Epithelial cell of proximal tubule (primary cell): ENCODE measurements around the gene ZFP91. TPM values are rescaled to one million over a fixed set of nuclear protein-coding genes. Genes with fewer than 3 reads are reported as not detected.

Experiments used
- DNase-seq: peaks from one replicate; pipeline ENCODE4 v3.0.0-alpha.2; 2011; ENCODE audit warnings: low read depth
- H3K4me3 ChIP-seq: 2 replicates; pipeline ENCODE4 v1.5.1; 2011; ENCODE audit warnings: low read depth, mild to moderate bottlenecking, low read length
- total RNA-seq: library from RNA; depleted of rRNA; stranded (reverse); fragments of >200 nt; gene quantifications from 2 replicates; pipeline ENCODE4 v1.2.3, GENCODE V29; 2015
- TF ChIP-seq, protein P1 (sequence below): conservative IDR thresholded peaks from 2 replicates; pipeline ENCODE4 v1.5.1; 2012; ENCODE audit warnings: low read depth, mild to moderate bottlenecking, low read length

ZFP91 gene
- total RNA-seq, 1 donor from 2014 or later: 25.8 TPM

DNA sequence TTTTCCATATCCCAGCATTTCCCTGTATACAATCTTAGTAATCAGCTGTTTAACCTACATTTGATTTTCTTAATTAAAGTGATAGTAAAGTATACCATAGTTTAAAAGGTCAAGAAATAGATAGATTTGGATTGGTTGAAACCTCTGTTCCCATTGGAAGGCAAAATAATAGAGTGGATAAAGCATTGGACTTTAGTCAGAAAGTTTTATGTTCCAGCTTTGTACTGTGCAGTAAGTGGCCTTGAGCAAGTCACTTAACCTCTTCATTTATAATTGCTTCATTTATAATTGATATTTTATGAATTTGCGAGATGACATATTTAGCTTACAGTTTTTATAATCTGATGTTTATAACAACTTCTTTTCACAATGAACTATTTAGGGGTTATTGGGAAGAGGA lies 3.6 kb downstream of the ZFP91 start:
- DNase-seq: no peak
- H3K4me3 ChIP-seq: no peak overlapping the region

DNA sequence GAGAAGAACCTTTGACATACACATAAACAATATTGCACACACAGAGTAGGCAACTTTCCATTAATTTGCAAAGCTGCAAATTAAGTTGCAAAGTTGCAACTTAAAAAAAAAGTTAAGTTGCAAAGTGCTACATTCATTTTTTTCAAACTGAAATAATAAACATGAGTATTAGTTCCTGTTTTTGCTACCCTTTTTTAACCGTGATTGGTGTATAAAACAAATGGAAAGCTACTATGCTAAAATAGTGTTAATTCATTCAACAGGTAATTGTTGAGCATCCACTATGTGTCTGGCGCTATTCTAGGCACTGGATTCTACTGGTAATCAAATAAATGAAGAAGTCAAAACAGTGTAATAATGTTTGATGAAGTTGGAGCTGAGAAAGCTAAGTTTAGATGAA lies 8.1 kb downstream of the ZFP91 start:
- no peak for DNase-seq
- no peak overlapping the region for H3K4me3 ChIP-seq
- TF ChIP-seq, protein P1, sequence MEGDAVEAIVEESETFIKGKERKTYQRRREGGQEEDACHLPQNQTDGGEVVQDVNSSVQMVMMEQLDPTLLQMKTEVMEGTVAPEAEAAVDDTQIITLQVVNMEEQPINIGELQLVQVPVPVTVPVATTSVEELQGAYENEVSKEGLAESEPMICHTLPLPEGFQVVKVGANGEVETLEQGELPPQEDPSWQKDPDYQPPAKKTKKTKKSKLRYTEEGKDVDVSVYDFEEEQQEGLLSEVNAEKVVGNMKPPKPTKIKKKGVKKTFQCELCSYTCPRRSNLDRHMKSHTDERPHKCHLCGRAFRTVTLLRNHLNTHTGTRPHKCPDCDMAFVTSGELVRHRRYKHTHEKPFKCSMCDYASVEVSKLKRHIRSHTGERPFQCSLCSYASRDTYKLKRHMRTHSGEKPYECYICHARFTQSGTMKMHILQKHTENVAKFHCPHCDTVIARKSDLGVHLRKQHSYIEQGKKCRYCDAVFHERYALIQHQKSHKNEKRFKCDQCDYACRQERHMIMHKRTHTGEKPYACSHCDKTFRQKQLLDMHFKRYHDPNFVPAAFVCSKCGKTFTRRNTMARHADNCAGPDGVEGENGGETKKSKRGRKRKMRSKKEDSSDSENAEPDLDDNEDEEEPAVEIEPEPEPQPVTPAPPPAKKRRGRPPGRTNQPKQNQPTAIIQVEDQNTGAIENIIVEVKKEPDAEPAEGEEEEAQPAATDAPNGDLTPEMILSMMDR: no peak

More for the DNA sequence above, 3.6 kb downstream of the ZFP91 start:
- TF ChIP-seq, protein P1: no peak

DNA sequence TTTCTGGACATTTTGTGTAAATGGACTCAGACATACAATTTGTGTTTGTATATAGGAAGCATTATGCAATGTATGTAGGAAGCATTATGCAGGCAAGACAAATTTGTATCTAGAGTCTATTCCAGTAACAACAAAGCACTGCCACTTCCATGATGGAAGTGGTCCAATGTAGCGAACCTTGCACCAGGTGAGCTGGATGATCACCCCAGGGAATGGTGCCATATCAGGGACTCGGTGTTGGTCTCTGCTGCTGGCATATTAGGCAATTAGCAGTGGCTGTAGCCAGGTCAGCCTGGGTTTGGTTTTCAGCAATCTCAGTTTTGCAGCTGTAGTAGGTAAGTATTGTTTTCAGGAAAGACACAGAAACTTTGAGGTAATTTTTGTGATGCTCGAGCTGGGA lies 12.8 kb downstream of the ZFP91 start:
- no peak for DNase-seq
- TF ChIP-seq, protein P1: no peak
- H3K4me3 ChIP-seq: no peak overlapping the region

DNA sequence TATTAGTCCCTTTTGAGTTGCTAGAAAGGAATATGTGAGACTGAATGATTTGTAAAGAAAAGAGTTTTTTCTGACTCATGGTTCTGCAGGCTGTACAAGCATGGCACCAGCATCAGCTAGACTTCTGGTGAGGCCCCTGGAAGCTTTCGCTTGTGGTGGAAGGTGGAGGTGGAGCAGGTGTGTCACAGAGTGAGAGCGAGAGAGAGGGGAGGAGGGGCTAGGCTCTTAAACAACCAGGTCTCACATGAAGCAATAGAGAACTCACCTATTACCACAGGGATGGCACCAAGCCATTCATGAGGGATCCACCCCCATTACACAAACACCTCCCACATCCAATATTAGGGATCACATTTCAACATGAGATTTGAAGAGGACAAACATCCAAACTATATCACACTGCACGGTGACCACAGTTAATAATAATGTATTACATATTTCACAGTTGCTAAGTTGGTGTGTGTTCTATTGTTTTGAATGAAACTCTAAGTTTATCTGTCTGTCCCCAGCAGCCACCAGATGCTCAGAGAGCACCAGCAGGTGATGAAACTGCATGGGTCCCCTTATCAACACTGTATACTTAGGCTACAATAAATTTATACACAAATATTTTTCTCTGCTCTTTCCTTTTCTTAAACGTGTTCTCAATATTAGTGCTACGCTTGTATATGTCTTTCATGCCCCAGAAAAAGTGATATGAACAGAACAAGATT lies 14.1 kb downstream of the ZFP91 start:
- no peak for DNase-seq
- H3K4me3 ChIP-seq: no peak overlapping the region
- TF ChIP-seq, protein P1: no peak

DNA sequence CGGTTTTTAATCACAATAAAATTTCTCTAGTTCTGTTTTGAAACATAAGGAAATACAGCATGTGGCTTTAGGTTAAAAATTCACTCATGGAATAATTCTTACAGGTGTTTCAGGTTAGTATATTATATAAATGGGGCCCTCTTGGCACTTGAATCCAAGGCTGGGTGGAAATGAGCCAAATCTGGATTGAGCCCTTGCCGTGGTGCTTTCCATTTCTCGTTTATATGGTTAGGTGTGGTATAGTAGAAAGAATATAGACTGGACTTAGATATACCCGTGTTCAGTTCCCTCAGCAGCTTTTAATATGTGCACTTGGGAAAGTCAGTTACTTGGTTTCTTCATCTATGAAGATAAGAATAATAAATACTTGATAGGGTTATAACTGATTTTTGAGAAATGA lies 16.0 kb downstream of the ZFP91 start:
- TF ChIP-seq, protein P1: no peak
- no peak overlapping the region for H3K4me3 ChIP-seq
- no peak for DNase-seq

DNA sequence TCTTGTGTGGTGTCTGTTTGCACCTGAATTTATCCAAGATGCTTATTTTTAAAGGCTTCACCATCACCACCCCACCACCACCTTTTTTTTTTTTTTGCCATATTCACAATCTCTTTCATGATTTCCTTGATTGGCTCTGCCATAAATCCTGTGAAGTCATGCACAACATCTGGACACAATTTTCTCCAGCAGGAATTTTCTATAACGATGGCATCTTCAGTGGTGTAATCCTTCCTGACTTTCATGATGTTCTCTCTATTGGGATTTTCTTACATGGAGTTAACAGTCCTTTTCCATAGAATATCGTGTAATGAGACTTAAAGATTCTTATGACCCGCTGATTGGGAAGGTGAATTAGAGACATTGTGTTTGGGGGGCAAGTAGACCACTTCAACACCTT lies 17.8 kb downstream of the ZFP91 start:
- TF ChIP-seq, protein P1: no peak
- H3K4me3 ChIP-seq: no peak overlapping the region
- no peak for DNase-seq

DNA sequence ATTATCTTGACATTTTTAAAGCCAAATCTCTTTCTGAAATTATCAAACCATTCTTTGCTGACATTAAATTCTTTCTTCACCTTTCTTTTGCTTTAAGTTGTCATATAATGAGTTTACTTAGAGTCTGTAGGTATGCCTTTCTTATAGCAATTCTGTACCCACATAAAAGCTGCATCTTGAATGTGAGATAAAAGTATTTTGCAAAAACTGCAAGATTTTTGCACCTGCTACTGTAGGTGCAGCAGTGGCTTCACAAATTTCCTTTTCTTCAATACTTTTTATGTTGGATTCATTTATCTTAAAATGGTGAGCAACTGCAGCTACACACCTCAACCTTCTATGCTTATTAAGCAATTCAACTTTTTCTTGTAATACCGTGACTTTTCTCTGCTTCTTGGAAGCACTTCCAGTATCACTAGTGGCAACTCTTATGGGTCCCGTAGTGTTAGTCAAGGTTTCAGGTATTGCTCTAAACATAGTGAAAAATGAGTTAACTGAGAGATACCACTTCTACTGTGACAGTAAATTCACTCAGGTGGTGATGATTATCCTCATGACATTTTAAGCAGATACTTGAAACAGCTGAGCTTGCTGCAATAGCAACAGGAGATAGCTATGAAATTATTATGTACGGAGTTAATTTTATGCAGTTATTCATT lies 18.8 kb downstream of the ZFP91 start:
- TF ChIP-seq, protein P1: no peak
- DNase-seq: no peak
- H3K4me3 ChIP-seq: no peak overlapping the region
